GM12892 (cell line): ENCODE measurements around the gene VSTM2B.

Experiments
- DNase-seq: peaks from one replicate; pipeline ENCODE4 v3.0.0; 2011; ENCODE audit not compliant: insufficient read length
- FAIRE-seq: peaks from 2 replicates; lab custom pipeline; 2011; peaks lifted over from hg19 to GRCh38; lab: Jason Lieb, UNC
- POLR2A ChIP-seq: IDR thresholded peaks from 2 replicates; pipeline ENCODE4 v1.6.1; 2011; ENCODE audit warnings: low read depth, low read length, control low read depth
- POLR2AphosphoS5 ChIP-seq: IDR thresholded peaks from 2 replicates; pipeline ENCODE4 v1.6.1; 2011; ENCODE audit warnings: low read depth, low read length, control low read depth
- TAF1 ChIP-seq: IDR thresholded peaks from 2 replicates; pipeline ENCODE4 v1.6.1; 2011; ENCODE audit warnings: low read depth, mild to moderate bottlenecking, control low read depth, low read length, borderline replicate concordance

VSTM2B gene

DNA sequence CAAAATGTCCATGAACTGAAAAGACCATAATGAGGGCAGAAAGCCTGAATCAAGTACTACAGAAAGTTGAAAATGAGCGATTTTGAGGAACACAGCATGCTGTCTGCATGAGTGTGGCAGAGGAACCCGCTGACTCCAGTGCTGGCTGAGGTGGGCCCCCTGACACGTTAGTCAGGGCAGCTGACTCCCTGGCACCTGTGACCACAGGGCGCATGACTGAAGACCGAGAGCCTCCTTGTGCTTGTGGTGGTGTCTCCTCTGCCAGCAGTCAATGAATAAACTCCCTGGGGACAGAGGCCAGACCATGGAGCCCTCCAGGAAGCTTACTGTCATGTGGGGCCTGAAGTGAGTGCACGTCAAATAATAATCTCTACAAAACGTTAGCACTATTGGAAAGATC lies 38.4 kb upstream of the VSTM2B start:
- FAIRE-seq (no peak), DNase-seq (no peak)
- no peak for TF ChIP-seq POLR2AphosphoS5
- TF ChIP-seq POLR2A: no peak
- TF ChIP-seq TAF1: no peak

DNA sequence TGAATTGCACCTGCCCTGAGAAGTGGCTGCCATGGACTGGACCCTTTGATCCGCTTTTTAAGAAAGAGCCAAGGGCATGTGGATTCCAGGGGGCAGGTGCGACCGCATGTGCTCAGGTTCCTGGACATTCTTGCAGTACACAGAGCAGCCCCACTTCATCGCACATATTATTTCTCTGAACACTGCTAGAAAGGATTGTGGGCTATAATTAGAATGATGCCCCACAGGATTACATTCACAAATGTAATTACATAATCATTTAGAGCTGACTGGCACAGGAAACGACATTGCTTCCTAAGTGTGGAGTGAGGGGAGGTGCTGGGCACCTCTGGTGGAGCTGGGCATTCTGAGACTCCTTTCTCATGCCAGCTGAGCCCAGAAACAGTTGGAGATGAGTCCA lies 37.5 kb upstream of the VSTM2B start:
- no peak for DNase-seq
- TF ChIP-seq POLR2A (no peak), POLR2AphosphoS5 (no peak), TAF1 (no peak)
- FAIRE-seq: no peak

DNA sequence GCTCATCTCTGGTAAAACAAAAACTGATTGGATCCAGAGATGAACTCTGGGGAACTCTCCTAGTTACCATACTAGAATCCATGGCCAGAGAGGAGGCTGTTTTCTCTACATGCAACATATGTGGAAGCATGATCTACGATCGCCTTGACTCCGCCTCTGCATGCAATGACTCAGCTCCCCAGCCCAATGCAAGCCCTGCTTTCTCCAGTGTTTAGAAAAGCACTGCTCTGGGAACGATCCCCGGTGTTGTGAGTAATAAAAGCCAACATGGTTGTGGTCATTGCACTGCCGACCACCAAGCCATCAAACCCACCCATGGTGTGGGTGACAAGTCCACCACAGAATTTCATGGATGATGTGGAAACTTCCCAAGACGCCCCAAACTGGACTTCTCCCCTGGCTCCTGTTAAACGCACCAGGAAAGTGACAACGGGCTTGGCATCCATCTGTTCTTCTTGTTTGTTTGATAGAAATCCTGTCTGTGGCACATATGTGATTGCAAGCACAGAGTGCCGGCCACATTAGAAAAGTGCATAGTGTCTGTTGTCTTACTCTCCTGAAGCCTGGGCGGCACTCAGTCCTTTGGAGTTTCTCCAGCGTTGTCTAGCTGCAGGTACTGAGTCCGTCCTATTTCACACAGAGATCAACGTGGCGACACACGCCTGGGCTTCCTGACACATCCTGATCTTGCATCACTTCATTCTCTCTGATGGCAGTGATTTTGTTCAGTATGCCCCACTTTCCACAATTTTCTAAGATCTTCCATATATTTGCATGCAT lies 36.4 kb upstream of the VSTM2B start:
- no peak for TF ChIP-seq TAF1
- no peak for TF ChIP-seq POLR2A
- no peak for TF ChIP-seq POLR2AphosphoS5
- FAIRE-seq (no peak), DNase-seq (no peak)

DNA sequence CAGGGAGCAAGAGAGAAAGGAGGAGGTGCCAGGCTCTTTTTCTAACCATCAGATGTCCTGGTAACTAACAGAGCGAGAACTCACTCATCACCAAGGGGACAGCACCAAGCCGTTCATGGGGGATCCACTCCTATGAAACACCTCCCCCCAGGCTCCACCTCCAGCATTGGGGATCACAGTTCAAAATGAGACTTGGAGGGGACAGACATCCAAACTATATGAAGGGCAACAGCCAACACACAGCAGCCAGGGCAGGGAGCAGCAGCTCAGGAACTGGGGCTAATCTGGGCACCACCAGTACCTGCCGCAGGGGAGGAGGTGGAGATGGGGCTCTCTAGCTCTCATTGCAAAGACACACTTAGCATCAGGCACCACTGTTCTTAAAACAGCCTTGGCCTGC lies 34.3 kb upstream of the VSTM2B start:
- TF ChIP-seq TAF1 (no peak), POLR2A (no peak), POLR2AphosphoS5 (no peak)
- FAIRE-seq: no peak
- DNase-seq: no peak

DNA sequence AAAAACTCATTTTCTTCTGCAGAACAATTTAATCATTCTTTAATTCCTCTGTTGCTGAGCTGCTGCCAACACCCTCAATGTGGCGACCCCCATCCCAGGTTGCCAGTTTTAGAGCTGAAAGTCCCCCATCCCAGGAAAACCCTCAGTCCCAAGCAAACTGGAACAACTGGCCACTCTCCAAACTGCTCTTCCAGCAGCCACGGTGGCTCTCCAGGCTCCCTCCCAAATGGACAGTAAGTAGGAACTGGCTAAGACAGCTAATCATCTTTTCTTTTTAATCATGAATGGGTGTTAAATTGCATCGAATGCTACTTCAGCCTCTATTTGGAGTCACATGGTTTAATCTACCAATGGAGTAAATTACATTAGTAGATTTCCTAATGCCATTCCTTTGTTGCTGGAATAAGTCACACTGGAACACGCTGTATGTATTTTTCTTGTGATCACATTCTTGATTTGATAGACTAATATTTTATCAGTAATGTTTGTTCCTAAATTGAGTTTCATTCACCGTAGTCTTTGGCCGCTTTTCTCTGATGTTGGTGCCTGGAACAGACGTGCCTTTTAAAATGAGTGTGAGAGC lies 33.7 kb upstream of the VSTM2B start:
- no peak for DNase-seq
- no peak for TF ChIP-seq TAF1
- TF ChIP-seq POLR2AphosphoS5: no peak
- TF ChIP-seq POLR2A: no peak
- no peak for FAIRE-seq

DNA sequence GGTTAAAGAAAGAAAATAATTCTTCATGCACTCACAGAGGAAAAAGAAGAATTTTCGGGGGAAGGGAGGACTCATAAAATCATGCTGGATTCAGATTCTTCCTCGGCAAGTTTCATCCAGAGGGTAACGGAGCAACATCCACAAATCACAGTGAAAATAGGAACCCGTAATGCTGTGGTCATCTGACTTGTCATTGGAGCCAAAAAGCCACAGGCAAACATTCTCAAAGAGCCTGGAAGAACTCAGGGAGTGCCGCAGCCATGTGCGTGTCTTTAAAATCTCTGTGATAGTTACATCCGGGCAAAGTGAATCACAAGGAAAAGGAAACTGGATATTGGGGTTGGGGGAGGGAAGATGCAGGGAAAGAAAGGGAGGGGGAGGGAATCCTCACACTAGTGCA lies 33.0 kb upstream of the VSTM2B start:
- TF ChIP-seq POLR2AphosphoS5 (no peak), POLR2A (no peak), TAF1 (no peak)
- FAIRE-seq (no peak), DNase-seq (no peak)

DNA sequence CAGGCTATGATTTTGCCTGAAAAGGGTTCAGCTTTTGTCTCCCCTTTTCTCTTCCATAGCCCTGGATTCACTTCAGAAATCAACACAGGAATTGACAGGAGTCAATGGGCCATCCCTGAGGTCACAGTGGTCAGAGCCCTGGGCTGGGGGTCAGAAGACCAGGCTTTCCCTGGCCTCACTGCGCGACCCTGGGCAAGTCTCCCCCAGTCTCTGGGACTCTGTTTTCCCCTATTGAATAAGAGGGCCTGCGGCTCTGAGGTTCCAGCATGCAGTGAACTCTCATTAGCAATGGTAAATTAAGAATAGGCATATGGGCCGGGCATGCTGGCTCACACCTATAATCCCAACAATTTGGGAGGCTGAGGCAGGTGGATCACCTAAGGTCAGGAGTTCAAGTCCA lies 30.7 kb upstream of the VSTM2B start:
- FAIRE-seq (no peak), DNase-seq (no peak)
- TF ChIP-seq TAF1: no peak

DNA sequence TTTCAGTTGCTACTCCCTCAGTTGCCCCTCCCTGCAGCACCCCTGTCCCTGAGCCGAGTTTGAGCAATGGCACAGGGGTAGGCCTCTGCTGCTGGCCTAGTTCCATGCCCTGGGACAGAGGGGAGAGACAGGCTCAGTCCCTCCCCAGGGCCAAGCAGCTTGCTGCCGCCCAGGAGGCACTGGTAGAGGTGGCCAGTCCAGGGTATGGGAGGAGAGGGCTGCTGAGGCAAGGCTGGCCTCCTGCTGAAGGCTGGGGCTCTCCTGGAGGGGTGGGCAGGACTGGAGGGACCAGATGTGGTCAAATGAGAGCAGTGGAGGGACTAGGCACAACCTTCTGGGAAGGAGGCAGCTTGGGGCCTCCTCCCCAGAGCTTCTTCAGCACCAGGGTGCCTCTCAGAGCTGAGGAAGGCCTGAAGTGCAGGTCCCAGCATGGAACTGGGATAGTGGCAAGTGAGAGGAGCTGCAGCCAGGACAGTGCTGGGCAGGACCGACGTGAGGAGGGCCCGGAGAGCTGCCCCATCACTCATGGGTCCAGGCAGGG lies 29.8 kb upstream of the VSTM2B start:
- FAIRE-seq: no peak
- TF ChIP-seq POLR2A: no peak
- no peak for TF ChIP-seq POLR2AphosphoS5
- TF ChIP-seq TAF1: no peak
- no peak for DNase-seq

DNA sequence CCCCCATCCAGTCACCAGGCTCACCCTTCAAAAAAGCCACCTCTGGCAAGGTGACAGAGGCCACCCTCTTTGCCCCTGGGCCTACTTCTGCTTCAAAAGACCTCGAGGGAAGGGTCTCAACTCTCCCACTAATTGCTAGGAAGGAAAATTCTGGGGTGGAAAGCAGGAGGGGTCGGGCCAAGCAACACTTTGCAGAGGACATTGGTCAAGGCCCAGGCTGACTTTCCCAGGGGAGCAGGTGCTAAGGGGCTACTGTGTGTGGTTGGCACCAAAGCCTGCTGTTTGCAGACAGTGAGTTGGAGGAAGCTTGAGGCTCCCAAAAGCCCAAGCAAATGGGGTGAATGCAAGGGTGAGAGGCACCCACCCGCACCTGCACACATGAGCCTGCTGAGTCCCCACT lies 28.6 kb upstream of the VSTM2B start:
- FAIRE-seq (no peak), DNase-seq (no peak)
- TF ChIP-seq TAF1 (no peak), POLR2AphosphoS5 (no peak), POLR2A (no peak)

DNA sequence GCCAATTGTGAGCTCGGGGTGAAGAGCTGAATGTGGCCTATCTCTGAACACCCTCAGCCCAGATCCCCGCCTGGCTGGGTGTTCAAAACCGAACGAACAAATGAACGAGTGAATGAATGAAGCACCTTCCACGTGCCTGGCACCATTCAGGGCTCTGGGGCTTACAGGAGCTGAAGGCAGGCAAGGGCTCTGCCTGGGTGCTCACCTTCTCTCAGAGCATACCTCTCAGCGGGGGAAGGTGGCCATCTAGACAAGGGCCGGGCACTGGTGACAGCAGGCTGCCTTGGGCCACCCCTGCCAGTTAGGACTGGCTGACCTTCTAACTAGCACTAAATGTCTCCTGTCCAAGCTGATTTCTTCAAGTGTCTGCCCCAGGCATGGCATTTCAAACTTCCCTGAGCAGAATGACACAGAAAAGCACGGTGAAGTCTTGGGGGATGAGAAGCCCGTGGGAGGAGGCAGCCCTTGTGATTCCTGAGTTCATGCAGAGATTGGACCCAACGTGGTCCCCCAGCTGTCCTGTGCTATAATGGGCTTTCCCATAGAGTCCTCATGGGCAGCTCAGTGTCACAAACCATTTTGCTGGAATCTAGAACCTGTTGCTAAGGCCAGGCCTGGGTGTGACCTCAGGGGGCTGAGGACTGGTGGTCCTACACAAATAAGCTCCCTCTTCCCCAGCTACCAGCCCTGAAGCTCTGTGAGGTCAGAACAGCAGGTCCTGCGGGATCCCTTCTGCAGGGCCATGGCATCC lies 27.9 kb upstream of the VSTM2B start:
- TF ChIP-seq POLR2A: no peak
- no peak for TF ChIP-seq TAF1
- TF ChIP-seq POLR2AphosphoS5: no peak
- FAIRE-seq: no peak
- no peak for DNase-seq

DNA sequence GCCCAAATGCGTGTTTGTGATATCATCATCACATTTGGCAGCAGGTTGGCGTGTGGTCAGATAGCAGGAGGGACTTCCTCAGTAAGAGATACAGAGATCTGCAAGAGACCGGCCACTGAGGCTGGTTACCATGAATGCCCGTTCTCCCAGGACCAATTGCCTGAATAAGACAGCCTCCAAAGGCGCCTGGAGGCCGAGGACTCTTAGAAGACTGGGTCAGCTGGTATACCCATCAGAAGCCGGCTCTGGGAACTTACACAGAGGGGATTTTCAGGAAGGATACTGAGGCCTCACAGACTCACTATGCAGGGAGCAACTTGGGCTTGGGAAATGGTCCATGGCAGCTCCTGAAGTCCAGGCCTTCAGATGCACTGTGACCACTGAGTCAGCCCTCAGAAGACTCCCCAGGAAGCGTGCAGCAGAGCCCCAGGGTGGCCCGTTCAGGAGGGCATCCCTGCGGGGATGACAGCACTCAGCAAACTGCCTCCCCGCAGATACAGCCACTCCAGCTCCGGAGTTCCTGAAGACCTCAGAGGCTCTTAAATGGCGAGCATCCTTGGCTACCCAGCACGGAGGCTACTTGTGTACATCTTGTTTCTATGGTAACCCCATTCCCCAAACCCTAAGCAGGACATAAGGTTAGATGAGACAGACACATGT lies 26.4 kb upstream of the VSTM2B start:
- DNase-seq (no peak), FAIRE-seq (no peak)
- TF ChIP-seq POLR2A (no peak), TAF1 (no peak), POLR2AphosphoS5 (no peak)
